Naive thymus-derived CD4-positive, alpha-beta T cell (primary cell): ENCODE measurements around the gene EFCC1. TPM values are rescaled to one million over a fixed set of nuclear protein-coding genes. Genes with fewer than 3 reads are reported as not detected.
A peak's percentile ranks its signal among the peaks of the same experiment; 100 is the strongest.

Experiments
- ATAC-seq: fragments of 150-1000 bp; cut with Tn5 transposase; 2 replicates; pipeline ENCODE4 v1.10.0; 2021; ENCODE audit warnings: mild to moderate bottlenecking, moderate library complexity
- CTCF ChIA-PET: fragments of 350-600 bp; sonication (Branson Sonifier 250); formaldehyde crosslinking; loops from one replicate; lab custom pipeline; 2021; ENCODE audit warnings: antibody characterized with exemption; lab: Charles Lee
- POLR2A ChIA-PET: fragments of 350-600 bp; sonication (Branson Sonifier 250); formaldehyde crosslinking; loops from one replicate; lab custom pipeline; 2021; ENCODE audit warnings: antibody characterized with exemption, inconsistent platforms; lab: Charles Lee
- DNase-seq, 9 donors: peaks; one replicate each; pipeline versions ENCODE4 v3.0.0 to v3.0.0-alpha.2; 2020 to 2022; ENCODE audit warnings: mixed read lengths in 1 of 9
- H3K27ac ChIP-seq: one replicate; pipeline ENCODE4 v1.7.0; 2013; ENCODE audit warnings: mild to moderate bottlenecking, low read depth, low read length, moderate library complexity
- H3K27me3 ChIP-seq, 2 donors: one replicate each; pipeline ENCODE4 v1.7.0; 2013; ENCODE audit warnings: low read length in 2 of 2, mild to moderate bottlenecking in 2 of 2, moderate library complexity in 2 of 2; ENCODE audit not compliant: control insufficient read depth in 2 of 2, insufficient read depth in 2 of 2
- H3K36me3 ChIP-seq, 3 experiments: 1 replicate in 2 of 3; 2 replicates in 1 of 3; pipeline ENCODE4 v1.7.0; 2013; ENCODE audit warnings: low read length in 3 of 3, mild to moderate bottlenecking in 3 of 3, moderate library complexity in 1 of 3; ENCODE audit not compliant: insufficient read depth in 3 of 3, control insufficient read depth in 2 of 3
- H3K4me1 ChIP-seq, 2 donors: one replicate each; pipeline ENCODE4 v1.7.0; 2013; ENCODE audit warnings: low read length in 2 of 2, mild to moderate bottlenecking in 2 of 2, moderate library complexity in 1 of 2; ENCODE audit not compliant: control insufficient read depth in 2 of 2, insufficient read depth in 2 of 2
- H3K4me3 ChIP-seq: 2 replicates; pipeline ENCODE4 v1.7.0; 2013; ENCODE audit warnings: mild to moderate bottlenecking, low read length
- H3K9me3 ChIP-seq, 3 experiments: 1 replicate in 2 of 3; 2 replicates in 1 of 3; pipeline ENCODE4 v1.7.0; 2013; ENCODE audit warnings: low read length in 3 of 3; ENCODE audit not compliant: control insufficient read depth in 2 of 3
- H3K27ac Mint-ChIP-seq, 9 donors: one replicate each; pipeline ENCODE4 v1.8.0; 2020 to 2022; ENCODE audit warnings: mixed read lengths in 9 of 9, mild to moderate bottlenecking in 8 of 9, moderate library complexity in 5 of 9, inconsistent platforms in 2 of 9
- H3K27me3 Mint-ChIP-seq, 5 donors: one replicate each; pipeline ENCODE4 v1.8.0; 2021 to 2022; ENCODE audit warnings: mixed read lengths in 5 of 5, mild to moderate bottlenecking in 1 of 5
- H3K36me3 Mint-ChIP-seq, 5 donors: one replicate each; pipeline ENCODE4 v1.8.0; 2020 to 2022; ENCODE audit warnings: mixed read lengths in 5 of 5, mild to moderate bottlenecking in 3 of 5, inconsistent platforms in 1 of 5
- H3K4me1 Mint-ChIP-seq, 7 donors: one replicate each; pipeline ENCODE4 v1.8.0; 2020 to 2022; ENCODE audit warnings: mixed read lengths in 7 of 7, mild to moderate bottlenecking in 3 of 7, inconsistent platforms in 1 of 7
- H3K4me3 Mint-ChIP-seq, 10 donors: one replicate each; pipeline ENCODE4 v1.8.0; 2020 to 2022; ENCODE audit warnings: mild to moderate bottlenecking in 10 of 10, mixed read lengths in 10 of 10, moderate library complexity in 6 of 10, inconsistent platforms in 2 of 10
- H3K9me3 Mint-ChIP-seq, 11 donors: one replicate each; pipeline ENCODE4 v1.8.0; 2020 to 2022; ENCODE audit warnings: mixed read lengths in 11 of 11, mild to moderate bottlenecking in 4 of 11, inconsistent platforms in 1 of 11, moderate library complexity in 1 of 11
- intact Hi-C, 2 donors: fragments of 100-400 bp; cut with micrococcal nuclease; formaldehyde crosslinking; loops; one replicate each; pipeline ENCODE4 v1.15.1; 2023
- polyA plus RNA-seq, 2 donors: library from polyadenylated mRNA; unstranded; fragments of 300-500 nt; fragmentation: Illumina TruSeq; gene quantifications; one replicate each; pipeline ENCODE4 v1.2.3, GENCODE V29; 2021
- total RNA-seq, 6 experiments: library from RNA in 5 of 6; stranded (reverse) in 5 of 6; gene quantifications; 1 replicate in 5 of 6; 2 replicates in 1 of 6; pipeline ENCODE4 v1.2.3 and lab custom pipeline; 2021 to 2026

The EFCC1 gene
- total and polyA plus RNA-seq, 7 experiments from 2014 or later, result 0.07 to 0.27 (median 0.21) TPM; not detected in 1

DNA sequence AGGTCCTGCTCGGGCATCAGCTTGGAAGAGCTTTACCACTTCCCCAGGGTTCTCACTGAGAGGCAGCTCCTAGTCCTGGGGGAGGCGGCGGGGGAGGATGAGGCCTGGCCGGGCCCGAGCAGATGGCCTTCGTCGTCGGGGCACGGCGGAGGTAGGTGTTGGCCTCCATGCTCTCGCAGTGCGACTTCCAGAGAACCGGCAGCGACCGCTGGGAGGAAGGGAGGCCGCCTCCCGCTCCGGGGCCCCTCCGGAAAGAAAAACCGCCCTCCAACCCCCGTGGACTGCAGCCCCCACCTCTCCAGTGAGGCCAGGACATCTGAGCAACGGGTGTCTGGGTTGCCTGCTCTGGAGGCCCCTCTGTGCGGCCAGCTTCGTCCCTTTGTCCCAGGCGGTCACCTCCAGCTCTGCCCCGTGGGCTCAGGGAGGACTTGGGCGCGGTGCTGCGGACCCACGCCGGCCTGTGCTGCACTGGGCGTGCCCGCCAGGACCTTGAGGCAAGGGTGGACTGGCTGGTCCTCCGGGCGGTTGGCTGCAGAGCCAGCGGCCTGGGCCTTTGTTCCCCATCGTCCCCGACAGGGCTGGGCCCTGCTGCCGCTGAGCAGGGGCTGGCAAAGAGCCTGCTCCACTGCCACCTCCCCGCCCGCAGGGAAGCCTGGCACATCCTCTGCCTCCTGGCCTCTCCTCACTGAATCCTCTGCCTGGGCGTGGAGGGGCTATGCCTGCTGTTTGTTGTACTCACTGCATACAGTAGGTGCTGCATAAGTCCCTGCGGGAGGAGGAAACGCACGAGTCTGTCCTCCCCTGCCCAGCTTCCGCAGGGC, 45.8 kb downstream of the EFCC1 start:
- Histone ChIP-seq H3K4me3 (no peak overlapping the region), H3K36me3 (no peaks in the 10 kb centered on the region), H3K27me3 (no peaks in the 10 kb centered on the region), H3K9me3 (no peaks in the 10 kb centered on the region), H3K4me1 (peaks cover 0 to 4% of the 10 kb centered on the region in 2 donors), H3K27ac (no peak overlapping the region)
- Mint-ChIP-seq H3K4me1 (peaks cover 0 to 8% (median 4%) of the 10 kb centered on the region in 7 donors), H3K9me3 (peaks cover 3 to 10% (median 6%) of the 10 kb centered on the region in 11 donors), H3K27ac (no peak overlapping the region), H3K27me3 (peaks cover 0 to 44% (median 8%) of the 10 kb centered on the region in 5 donors), H3K36me3 (peaks cover 5 to 11% (median 5%) of the 10 kb centered on the region in 5 donors), H3K4me3 (peak overlapping the region in 6 of 10 donors; percentile 34 to 72 (median 49))
- ATAC-seq, result no peak
- intact Hi-C loops, result no loop called here
- no peak for DNase-seq
- POLR2A ChIA-PET, result interaction anchor here (0.6 to 1.5 kb wide), 8 partner anchors 19 to 199 kb away, joined by 3 to 5 read pairs (median 4); partner anchors contain the start of gene RAB43
- CTCF ChIA-PET, result interaction anchor here (1.3 kb wide), 1 partner anchor 20 kb away, joined by 3 read pairs; no protein-coding TSS in a partner anchor

- Histone ChIP-seq H3K9me3 (no peaks in the 10 kb centered on the region), H3K27ac (no peak overlapping the region), H3K27me3 (no peaks in the 10 kb centered on the region), H3K4me3 (no peak overlapping the region), H3K36me3 (no peaks in the 10 kb centered on the region), H3K4me1 (peaks cover 0 to 4% of the 10 kb centered on the region in 2 donors)
- intact Hi-C loops, result no loop called here
- ATAC-seq (no peak), DNase-seq (no peak)
- ChIA-PET CTCF (no interaction called here), POLR2A (interaction anchor here (0.6 to 1.5 kb wide), 4 partner anchors 19 to 199 kb away, joined by 3 to 5 read pairs (median 4); no protein-coding TSS in a partner anchor)
- no peak overlapping the region for H3K27ac Mint-ChIP-seq
- peaks cover 0 to 39% (median 3%) of the 10 kb centered on the region in 5 donors for H3K27me3 Mint-ChIP-seq
- H3K4me1 Mint-ChIP-seq, result peaks cover 0 to 8% (median 4%) of the 10 kb centered on the region in 7 donors
- H3K9me3 Mint-ChIP-seq, result peaks cover 3 to 7% (median 6%) of the 10 kb centered on the region in 11 donors
- H3K4me3 Mint-ChIP-seq, result peak overlapping the region in 4 of 10 donors; percentile 41 to 60 (median 50)
- peaks cover under 1 to 9% (median 5%) of the 10 kb centered on the region in 5 donors for H3K36me3 Mint-ChIP-seq
Measured at GRCh38 chr3:129047553-129047839, 46.4 kb downstream of the EFCC1 start.

- H3K27ac Mint-ChIP-seq, result no peak overlapping the region
- H3K9me3 ChIP-seq, result no peaks in the 10 kb centered on the region
- POLR2A ChIA-PET, result interaction anchor here (0.7 to 5.5 kb wide), 4 partner anchors 24 to 128 kb away, joined by 4 to 70 read pairs (median 6); partner anchors contain the start of gene RAB43
- CTCF ChIA-PET, result interaction anchor here (0.6 to 5.0 kb wide), 9 partner anchors 20 to 195 kb away, joined by 3 to 76 read pairs (median 4); partner anchors contain the start of gene RAB43
- ATAC-seq (no peak), DNase-seq (no peak)
- H3K4me3 ChIP-seq, result no peak overlapping the region
- intact Hi-C loops, result no loop called here
- peaks cover 5 to 10% (median 8%) of the 10 kb centered on the region in 7 donors for H3K4me1 Mint-ChIP-seq
- H3K9me3 Mint-ChIP-seq, result peaks cover 0 to 7% (median 6%) of the 10 kb centered on the region in 11 donors
- no peak overlapping the region for H3K4me3 Mint-ChIP-seq
- peaks cover 0 to 4% of the 10 kb centered on the region in 2 donors for H3K4me1 ChIP-seq
- no peaks in the 10 kb centered on the region for H3K27me3 ChIP-seq
- no peak overlapping the region for H3K27ac ChIP-seq
- peaks cover 0 to 6% (median 5%) of the 10 kb centered on the region in 5 donors for H3K36me3 Mint-ChIP-seq
- H3K36me3 ChIP-seq, result no peaks in the 10 kb centered on the region
- H3K27me3 Mint-ChIP-seq, result peaks cover 0 to 15% (median 0%) of the 10 kb centered on the region in 5 donors
Measured at GRCh38 chr3:129050556-129051295, 49.6 kb downstream of the EFCC1 start.

- Histone ChIP-seq H3K36me3 (no peaks in the 10 kb centered on the region), H3K27me3 (no peaks in the 10 kb centered on the region), H3K9me3 (no peaks in the 10 kb centered on the region), H3K27ac (no peak overlapping the region), H3K4me1 (no peaks in the 10 kb centered on the region), H3K4me3 (no peak overlapping the region)
- ChIA-PET POLR2A (interaction anchor here (0.5 to 5.5 kb wide), 9 partner anchors 11 to 264 kb away, joined by 3 to 70 read pairs (median 4); partner anchors contain the start of gene RAB43), CTCF (interaction anchor here (0.6 to 5.0 kb wide), 20 partner anchors 12 to 264 kb away, joined by 3 to 76 read pairs (median 5); partner anchors contain the start of gene RAB43)
- ATAC-seq (no peak), DNase-seq (no peak)
- intact Hi-C loops, result loop anchor here in 1 of 2 donors (2.0 kb wide), 3 partner anchors 25 to 49 kb away; no protein-coding TSS in a partner anchor
- Mint-ChIP-seq H3K27ac (peak overlapping the region in 3 of 9 donors; percentile 53 to 65 (median 54)), H3K9me3 (peaks cover 0 to 7% (median 6%) of the 10 kb centered on the region in 11 donors), H3K27me3 (peaks cover 0 to 16% (median 0%) of the 10 kb centered on the region in 5 donors), H3K36me3 (peaks cover 0 to 6% (median 5%) of the 10 kb centered on the region in 5 donors), H3K4me3 (no peak overlapping the region), H3K4me1 (peaks cover 5 to 13% (median 8%) of the 10 kb centered on the region in 7 donors)
Measured at GRCh38 chr3:129051871-129052340, 50.8 kb downstream of the EFCC1 start.

DNA sequence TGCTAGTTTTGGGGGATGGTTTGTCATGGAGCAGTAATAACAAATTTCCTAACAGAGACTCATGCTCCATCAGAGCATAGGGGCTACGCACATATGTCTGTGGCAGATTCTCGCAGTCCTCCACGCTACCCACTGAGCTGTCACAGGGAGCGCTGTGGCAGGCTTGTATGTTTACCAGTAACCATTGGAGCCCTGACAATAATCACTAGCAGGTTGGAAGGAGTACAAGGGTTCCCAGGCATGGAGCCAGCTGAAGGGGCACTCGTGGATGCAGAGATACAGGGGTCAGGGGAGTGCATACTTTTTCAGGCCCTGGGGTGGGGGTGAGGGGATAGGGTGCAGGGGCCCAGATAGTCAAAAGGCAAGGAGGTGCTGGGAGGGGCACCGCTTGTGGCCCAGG, 51.6 kb downstream of the EFCC1 start:
- peaks cover 0 to 9% (median 5%) of the 10 kb centered on the region in 5 donors for H3K36me3 Mint-ChIP-seq
- ATAC-seq (no peak), DNase-seq (no peak)
- peak overlapping the region in 3 of 9 donors; percentile 38 to 69 (median 38) for H3K27ac Mint-ChIP-seq
- POLR2A ChIA-PET, result interaction anchor here (0.6 to 5.5 kb wide), 15 partner anchors 12 to 264 kb away, joined by 3 to 70 read pairs (median 6); partner anchors contain the start of genes COPG1 and RAB43
- Histone ChIP-seq H3K4me1 (no peaks in the 10 kb centered on the region), H3K4me3 (no peak overlapping the region), H3K27me3 (no peaks in the 10 kb centered on the region), H3K9me3 (no peaks in the 10 kb centered on the region), H3K36me3 (no peaks in the 10 kb centered on the region), H3K27ac (no peak overlapping the region)
- intact Hi-C loops, result loop anchor here (1.0 to 2.0 kb wide), 11 partner anchors 25 to 193 kb away; partner anchors contain the start of genes CNBP (in 1 of the 2) and ISY1 (in 1 of the 2)
- H3K27me3 Mint-ChIP-seq, result peaks cover 0 to 14% (median 0%) of the 10 kb centered on the region in 5 donors
- H3K4me3 Mint-ChIP-seq, result no peak overlapping the region
- peaks cover 0 to 7% (median 6%) of the 10 kb centered on the region in 11 donors for H3K9me3 Mint-ChIP-seq
- peaks cover 3 to 20% (median 9%) of the 10 kb centered on the region in 7 donors for H3K4me1 Mint-ChIP-seq
- CTCF ChIA-PET, result interaction anchor here (0.8 to 5.0 kb wide), 26 partner anchors 9 to 264 kb away, joined by 3 to 76 read pairs (median 5); partner anchors contain the start of gene RAB43
